WERI-Rb-1 (cell line): ENCODE data around the gene RHOH.
"Not testable (repeated sequence)": the region's sequence is repeated elsewhere in the genome, so short reads cannot be mapped to it uniquely, and the experiment has no call there.

Source experiments
- DNase-seq: peaks from one replicate; pipeline ENCODE4 v3.0.0-alpha.2; 2020
- H3K27ac ChIP-seq: fragments of 250-450 bp; sonication (Bioruptor Pico); 2 replicates; pipeline ENCODE4 v1.5.1; 2020; ENCODE audit warnings: mild to moderate bottlenecking, moderate library complexity
- H3K27me3 ChIP-seq: fragments of 250-450 bp; sonication (Bioruptor Pico); 2 replicates; pipeline ENCODE4 v1.5.1; 2021; ENCODE audit warnings: mild to moderate bottlenecking, low read depth, moderate library complexity; ENCODE audit not compliant: insufficient read depth, severe bottlenecking
- H3K36me3 ChIP-seq: fragments of 250-450 bp; sonication (Bioruptor Pico); 2 replicates; pipeline ENCODE4 v1.5.1; 2020; ENCODE audit warnings: mild to moderate bottlenecking, moderate library complexity
- H3K4me3 ChIP-seq: 2 replicates; pipeline ENCODE4 v1.5.1; 2011; ENCODE audit warnings: low read depth, mild to moderate bottlenecking, control low read depth, low read length
- H3K9me3 ChIP-seq: fragments of 250-450 bp; sonication (Bioruptor Pico); 2 replicates; pipeline ENCODE4 v1.5.1; 2021; ENCODE audit warnings: mild to moderate bottlenecking, moderate library complexity; ENCODE audit not compliant: severe bottlenecking
- CTCF ChIP-seq: IDR thresholded peaks from 2 replicates; pipeline ENCODE4 v1.5.1; 2011; ENCODE audit warnings: low read depth, mild to moderate bottlenecking, control low read depth, inconsistent platforms, low read length

The RHOH gene

DNA sequence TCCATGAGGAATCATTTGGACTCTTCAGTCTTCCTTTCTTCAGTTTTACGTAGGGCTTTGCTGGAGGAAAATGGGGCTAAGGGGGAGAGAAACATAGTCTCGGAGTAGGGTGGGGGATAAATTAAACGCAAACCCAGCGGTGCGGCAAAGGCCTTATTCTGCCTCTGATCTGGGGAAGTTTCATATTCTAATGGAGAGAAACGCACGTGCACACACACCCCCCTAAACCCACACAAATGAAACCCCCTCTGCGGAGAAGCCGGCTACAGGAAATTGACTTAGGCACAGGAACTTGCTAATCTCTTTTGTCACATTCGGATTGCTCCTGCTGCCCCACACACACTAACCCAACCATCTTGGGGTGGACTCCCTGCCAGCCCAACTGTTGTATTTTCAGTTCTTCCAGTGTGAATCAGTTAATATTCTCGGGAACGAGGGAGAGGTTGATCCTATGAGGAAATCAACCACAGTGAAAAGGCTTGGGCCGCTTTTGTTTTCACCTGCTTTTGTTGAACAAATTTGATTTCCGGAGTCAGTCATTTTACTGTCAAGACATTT is at the start of gene RHOH:
TSS of gene RHOH (plus strand) at position 308 of the 558 bp plus-strand sequence. CDS start 46,356 bp downstream, outside the sequence.
- Histone ChIP-seq H3K27me3 (no peaks in the 10 kb centered on the region), H3K9me3 (no peaks in the 10 kb centered on the region), H3K36me3 (no peaks in the 10 kb centered on the region), H3K4me3 (no peak within 1 kb of the TSS), H3K27ac (no peak within 1 kb of the TSS)
- DNase-seq, result no peak
- no peak for TF ChIP-seq CTCF

DNA sequence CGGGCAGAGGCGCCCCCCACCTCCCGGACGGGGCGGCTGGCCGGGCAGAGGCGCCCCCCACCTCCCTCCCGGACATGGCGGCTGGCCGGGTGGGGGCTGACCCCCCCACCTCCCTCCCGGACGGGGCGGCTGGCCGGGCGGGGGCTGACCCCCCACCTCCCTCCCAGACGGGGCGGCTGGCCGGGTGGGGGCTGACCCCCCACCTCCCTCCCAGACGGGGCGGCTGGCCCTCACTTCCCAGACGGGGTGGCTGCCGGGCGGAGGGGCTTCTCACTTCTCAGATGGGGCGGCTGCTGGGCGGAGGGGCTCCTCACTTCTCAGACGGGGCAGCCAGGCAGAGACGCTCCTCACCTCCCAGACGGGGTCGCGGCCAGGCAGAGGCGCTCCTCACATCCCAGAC is 49.3 kb upstream of the RHOH start:
- H3K9me3 ChIP-seq, H3K27ac ChIP-seq, H3K27me3 ChIP-seq, H3K4me3 ChIP-seq, DNase-seq: not testable (repeated sequence)
- H3K36me3 ChIP-seq, result peaks cover 68% of the 10 kb centered on the region

GRCh38 chr4:40149960-40150385 is 46.9 kb upstream of the RHOH start:
- peaks cover 58% of the 10 kb centered on the region for H3K36me3 ChIP-seq
- no peaks in the 10 kb centered on the region for H3K27me3 ChIP-seq
- peaks cover 7% of the 10 kb centered on the region for H3K9me3 ChIP-seq
- no peak overlapping the region for H3K4me3 ChIP-seq
- H3K27ac ChIP-seq, result no peak overlapping the region
- peak; percentile 78 for TF ChIP-seq CTCF
- peak; percentile 73 for DNase-seq

GRCh38 chr4:40150932-40151331 is 45.9 kb upstream of the RHOH start:
- no peak for DNase-seq
- no peaks in the 10 kb centered on the region for H3K27me3 ChIP-seq
- H3K27ac ChIP-seq, result no peak overlapping the region
- peaks cover 52% of the 10 kb centered on the region for H3K36me3 ChIP-seq
- H3K9me3 ChIP-seq, result peaks cover 7% of the 10 kb centered on the region
- TF ChIP-seq CTCF, result no peak
- H3K4me3 ChIP-seq, result no peak overlapping the region

- TF ChIP-seq CTCF, result no peak
- Histone ChIP-seq H3K4me3 (no peak overlapping the region), H3K27ac (no peak overlapping the region), H3K9me3 (peaks cover 7% of the 10 kb centered on the region), H3K36me3 (peaks cover 45% of the 10 kb centered on the region), H3K27me3 (no peaks in the 10 kb centered on the region)
- DNase-seq, result no peak
Observed at GRCh38 chr4:40152637-40153036, 44.2 kb upstream of the RHOH start.

- Histone ChIP-seq H3K36me3 (peaks cover 24% of the 10 kb centered on the region), H3K4me3 (no peak overlapping the region), H3K27ac (no peak overlapping the region), H3K27me3 (no peaks in the 10 kb centered on the region), H3K9me3 (no peaks in the 10 kb centered on the region)
- no peak for TF ChIP-seq CTCF
- no peak for DNase-seq
Observed at GRCh38 chr4:40157436-40157835, 39.4 kb upstream of the RHOH start.
